H9 (cell line): Measurements from ENCODE around the gene ROCK1. TPM values are rescaled to one million over a fixed set of nuclear protein-coding genes. Genes with fewer than 3 reads are reported as not detected.

Experiments used
- DNase-seq: peaks from one replicate; pipeline ENCODE4 v3.0.0-alpha.2; 2017
- H2AFZ ChIP-seq: one replicate; pipeline ENCODE4 v1.6.1; 2013; ENCODE audit warnings: mild to moderate bottlenecking, low read length, control low read depth, moderate library complexity
- H2AK5ac ChIP-seq: 2 replicates; pipeline ENCODE4 v1.6.1; 2013; ENCODE audit warnings: low read length, control low read depth, mixed read lengths; ENCODE audit not compliant: insufficient read length
- H2BK120ac ChIP-seq: one replicate; pipeline ENCODE4 v1.6.1; 2013; ENCODE audit warnings: low read depth, mild to moderate bottlenecking, low read length, control low read depth, inconsistent platforms; ENCODE audit not compliant: poor library complexity, severe bottlenecking
- H2BK12ac ChIP-seq: 2 replicates; pipeline ENCODE4 v1.6.1; 2013; ENCODE audit warnings: low read length, control low read depth, mixed read lengths, low read depth; ENCODE audit not compliant: insufficient read length
- H2BK15ac ChIP-seq: 2 replicates; pipeline ENCODE4 v1.6.1; 2013; ENCODE audit warnings: low read depth, low read length, control low read depth
- H2BK20ac ChIP-seq: one replicate; pipeline ENCODE4 v1.6.1; 2013; ENCODE audit warnings: low read depth, mild to moderate bottlenecking, low read length, control low read depth, inconsistent platforms; ENCODE audit not compliant: poor library complexity, severe bottlenecking
- H2BK5ac ChIP-seq: 2 replicates; pipeline ENCODE4 v1.6.1; 2013; ENCODE audit warnings: low read length, control low read depth, mixed read lengths; ENCODE audit not compliant: insufficient read length
- H3K14ac ChIP-seq: 2 replicates; pipeline ENCODE4 v1.6.1; 2013; ENCODE audit warnings: low read length, control low read depth; ENCODE audit not compliant: insufficient read depth
- H3K18ac ChIP-seq: 2 replicates; pipeline ENCODE4 v1.6.1; 2013; ENCODE audit warnings: low read depth, mild to moderate bottlenecking, mixed read lengths, low read length, control low read depth; ENCODE audit not compliant: insufficient read length
- H3K23ac ChIP-seq: 2 replicates; pipeline ENCODE4 v1.6.1; 2013; ENCODE audit warnings: low read length, control low read depth, mixed read lengths, low read depth; ENCODE audit not compliant: insufficient read length
- H3K23me2 ChIP-seq: 2 replicates; pipeline ENCODE4 v1.6.1; 2013; ENCODE audit warnings: low read depth, mild to moderate bottlenecking, mixed read lengths, low read length, control low read depth; ENCODE audit not compliant: insufficient read length, poor library complexity, severe bottlenecking
- H3K27ac ChIP-seq: 2 replicates; pipeline ENCODE4 v1.5.1; 2013; ENCODE audit warnings: low read length, control low read depth, mixed read lengths, low read depth; ENCODE audit not compliant: insufficient read length
- H3K27me3 ChIP-seq: 2 replicates; pipeline ENCODE4 v1.6.1; 2013; ENCODE audit warnings: low read length, control low read depth, inconsistent platforms; ENCODE audit not compliant: insufficient read depth
- H3K4ac ChIP-seq: 2 replicates; pipeline ENCODE4 v1.6.1; 2013; ENCODE audit warnings: low read depth, mild to moderate bottlenecking, control low read depth, inconsistent platforms, low read length, moderate library complexity
- H3K4me1 ChIP-seq: 2 replicates; pipeline ENCODE4 v1.6.1; 2013; ENCODE audit warnings: low read length, control low read depth, inconsistent platforms; ENCODE audit not compliant: insufficient read depth
- H3K4me2 ChIP-seq: 2 replicates; pipeline ENCODE4 v1.6.1; 2013; ENCODE audit warnings: low read length, control low read depth, mixed read lengths; ENCODE audit not compliant: insufficient read length, insufficient read depth
- H3K56ac ChIP-seq: 2 replicates; pipeline ENCODE4 v1.6.1; 2013; ENCODE audit warnings: low read depth, mild to moderate bottlenecking, mixed read lengths, low read length, control low read depth; ENCODE audit not compliant: insufficient read length
- H3K79me1 ChIP-seq: 2 replicates; pipeline ENCODE4 v1.6.1; 2013; ENCODE audit warnings: low read depth, mild to moderate bottlenecking, moderate library complexity, low read length, control low read depth, inconsistent platforms; ENCODE audit not compliant: insufficient read depth, poor library complexity, severe bottlenecking
- H3K79me2 ChIP-seq: 2 replicates; pipeline ENCODE4 v1.6.1; 2013; ENCODE audit warnings: low read length, control low read depth, inconsistent platforms; ENCODE audit not compliant: insufficient read depth
- H3K9ac ChIP-seq: 2 replicates; pipeline ENCODE4 v1.6.1; 2013; ENCODE audit warnings: low read length, control low read depth, mixed read lengths; ENCODE audit not compliant: insufficient read length; ENCODE audit errors: extremely low read depth
- H3K9me3 ChIP-seq: one replicate; pipeline ENCODE4 v1.6.1; 2013; ENCODE audit warnings: low read depth, low read length, inconsistent platforms; ENCODE audit not compliant: control insufficient read depth
- H3T11ph ChIP-seq: one replicate; pipeline ENCODE4 v1.6.1; 2013; ENCODE audit warnings: mild to moderate bottlenecking, low read length, control low read depth, inconsistent platforms
- H4K20me1 ChIP-seq: one replicate; pipeline ENCODE4 v1.6.1; 2013; ENCODE audit not compliant: control insufficient read depth, insufficient read length, insufficient read depth
- H4K5ac ChIP-seq: 2 replicates; pipeline ENCODE4 v1.6.1; 2013; ENCODE audit warnings: low read depth, mild to moderate bottlenecking, mixed read lengths, low read length, control low read depth; ENCODE audit not compliant: insufficient read length
- H4K8ac ChIP-seq: replicated peaks from 2 replicates; pipeline ENCODE4 v1.6.1; 2013; ENCODE audit warnings: low read length, control low read depth, mixed read lengths, low read depth; ENCODE audit not compliant: insufficient read length
- H4K91ac ChIP-seq: 2 replicates; pipeline ENCODE4 v1.6.1; 2013; ENCODE audit warnings: low read depth, mild to moderate bottlenecking, moderate library complexity, mixed read lengths, low read length, control low read depth; ENCODE audit not compliant: insufficient read length
- H3K27ac Mint-ChIP-seq, 3 experiments: 2 replicates in 2 of 3; 3 replicates in 1 of 3; pipeline ENCODE4 v1.8.0; 2020 to 2021; ENCODE audit warnings: mixed read lengths in 3 of 3, mild to moderate bottlenecking in 1 of 3, moderate library complexity in 1 of 3
- H3K27me3 Mint-ChIP-seq: 2 replicates; pipeline ENCODE4 v1.8.0; 2021; ENCODE audit warnings: low read depth, mild to moderate bottlenecking, moderate library complexity, mixed read lengths
- H3K36me3 Mint-ChIP-seq, 3 experiments: 2 replicates in 2 of 3; 3 replicates in 1 of 3; pipeline ENCODE4 v1.8.0; 2020 to 2021; ENCODE audit warnings: low read depth in 3 of 3, mixed read lengths in 3 of 3; ENCODE audit not compliant: insufficient read depth in 1 of 3
- H3K4me1 Mint-ChIP-seq, 2 experiments: 2 replicates each; pipeline ENCODE4 v1.8.0; 2020; ENCODE audit warnings: mixed read lengths in 2 of 2
- H3K4me3 Mint-ChIP-seq, 2 experiments: 2 replicates in 1 of 2; 3 replicates in 1 of 2; pipeline ENCODE4 v1.8.0; 2020 to 2021; ENCODE audit warnings: mild to moderate bottlenecking in 2 of 2, mixed read lengths in 2 of 2, moderate library complexity in 1 of 2
- H3K9me3 Mint-ChIP-seq, 2 experiments: 2 replicates in 1 of 2; 3 replicates in 1 of 2; pipeline ENCODE4 v1.8.0; 2020; ENCODE audit warnings: mild to moderate bottlenecking in 2 of 2, mixed read lengths in 2 of 2, moderate library complexity in 1 of 2
- CTCF ChIP-seq: fragments of 200-600 bp; sonication (generic); conservative IDR thresholded peaks from 3 replicates; pipeline ENCODE4 v1.8.0; 2021; ENCODE audit warnings: antibody characterized with exemption, mild to moderate bottlenecking
- WGBS: extraction: QIAGEN DNeasy Blood & Tissue Kit; methylation state at CpG from one replicate; pipeline ENCODE4 v1.1.7; 2013; ENCODE audit warnings: missing lambda C conversion rate, low lambda C conversion rate, mixed read lengths; ENCODE audit not compliant: insufficient read length; ENCODE audit errors: extremely low coverage; 5-methylcytosine and 5-hydroxymethylcytosine counted together
- total RNA-seq: library from RNA; stranded (reverse); gene quantifications from 2 replicates; pipeline ENCODE4 v1.2.1, GENCODE V29; 2021

ROCK1 gene
- total RNA-seq, 1 experiment from 2014 or later, result 38.2 TPM

GRCh38 chr18:21105936-21106335, 5.7 kb downstream of the ROCK1 start:
- peaks cover 40% of the 10 kb centered on the region; the same call in 1 of the 2 replicates for H3K79me2 ChIP-seq
- no peak overlapping the region for H2BK5ac ChIP-seq
- Mint-ChIP-seq H3K9me3 (peaks cover 3% of the 10 kb centered on the region in 2 experiments; a peak in 2 of 5 replicates), H3K27ac (no peak overlapping the region), H3K4me1 (peaks cover 15 to 16% of the 10 kb centered on the region in 2 experiments), H3K36me3 (no peaks in the 10 kb centered on the region), H3K27me3 (no peaks in the 10 kb centered on the region), H3K4me3 (no peak overlapping the region)
- no peak overlapping the region for H3K18ac ChIP-seq
- H3K9me3 ChIP-seq, result no peaks in the 10 kb centered on the region
- H3K23ac ChIP-seq, result no peak overlapping the region
- no peaks in the 10 kb centered on the region for H4K20me1 ChIP-seq
- no peak overlapping the region for H2BK120ac ChIP-seq
- H3K23me2 ChIP-seq, result peaks cover 3% of the 10 kb centered on the region
- H3K79me1 ChIP-seq, result peaks cover 7% of the 10 kb centered on the region
- H4K5ac ChIP-seq, result no peak overlapping the region
- no peak overlapping the region for H4K8ac ChIP-seq
- no peak overlapping the region for H2BK15ac ChIP-seq
- no peak overlapping the region for H4K91ac ChIP-seq
- H3K4me1 ChIP-seq, result no peaks in the 10 kb centered on the region
- no peak overlapping the region for H2BK12ac ChIP-seq
- DNase-seq, result no peak
- H3K14ac ChIP-seq, result no peak overlapping the region
- WGBS, result no CpG with 5 or more reads among the region's 3 CpGs
- no peak overlapping the region for H3K9ac ChIP-seq
- H3K56ac ChIP-seq, result no peak overlapping the region
- no peak overlapping the region for H3K4me2 ChIP-seq
- H2BK20ac ChIP-seq, result no peak overlapping the region
- TF ChIP-seq CTCF, result no peak
- H2AK5ac ChIP-seq, result no peak overlapping the region
- no peaks in the 10 kb centered on the region for H3K27me3 ChIP-seq
- no peak overlapping the region for H3T11ph ChIP-seq
- no peak overlapping the region for H3K4ac ChIP-seq
- no peak overlapping the region for H2AFZ ChIP-seq
- no peak overlapping the region for H3K27ac ChIP-seq
